ENCODE measurements around the gene UCP2. TPM values are rescaled to one million over a fixed set of nuclear protein-coding genes. Genes with fewer than 3 reads are reported as not detected.
A peak's percentile ranks its signal among the peaks of the same experiment; 100 is the strongest.

Gene UCP2
- total and polyA plus RNA-seq, 2 donors = 31.4 to 119 TPM

DNA sequence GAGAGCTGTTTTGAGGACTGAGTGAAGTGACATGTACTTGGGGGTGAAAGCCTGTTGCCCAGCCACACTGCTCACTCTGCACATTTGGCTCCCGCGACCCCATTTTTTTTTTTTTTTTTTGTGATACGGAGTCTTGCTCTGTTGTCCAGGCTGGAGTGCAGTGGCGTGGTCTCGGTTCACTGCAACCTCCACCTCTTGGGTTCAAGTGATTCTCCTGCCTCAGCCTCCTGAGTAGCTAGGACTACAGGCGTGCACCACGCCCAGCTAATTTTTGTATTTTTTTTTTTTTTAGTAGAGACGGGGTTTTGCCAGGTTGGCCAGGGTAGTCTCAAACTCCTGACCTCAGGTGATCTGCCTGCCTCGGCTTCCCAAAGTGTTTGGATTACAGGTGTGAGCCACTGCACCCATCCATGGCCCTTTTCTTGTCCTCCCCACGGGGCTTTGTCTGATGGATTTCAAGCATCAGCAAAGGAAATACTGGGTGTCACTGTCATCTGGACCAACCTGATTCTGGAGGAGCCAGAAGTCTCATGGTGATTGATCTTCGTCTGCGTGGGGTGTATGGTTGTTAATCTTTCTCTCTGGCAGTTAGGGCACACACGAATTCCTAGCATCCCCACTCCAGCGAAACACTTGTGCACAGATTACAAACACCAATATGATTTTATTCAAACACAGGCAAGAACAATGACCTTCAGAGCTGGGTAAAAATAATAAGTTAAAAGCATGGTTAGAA, 29.6 kb upstream of the UCP2 start:
- DNase-seq (ENCODE audit: low read depth in 6 of 9, low spot score in 9 of 9) = no peak
- 97% methylated on average over 14 of the region's 14 CpGs for WGBS
- Histone ChIP-seq H3K4me1 (ENCODE audit: control insufficient read depth in 2 of 2, insufficient read depth in 2 of 2, low read length in 2 of 2) (peaks cover 5 to 36% of the 10 kb centered on the region in 2 donors), H3K36me3 (ENCODE audit: control insufficient read depth in 2 of 2, insufficient read depth in 2 of 2, low read length in 1 of 2) (peaks cover 23 to 29% of the 10 kb centered on the region in 2 donors), H3K9me3 (ENCODE audit: control insufficient read depth in 2 of 2, insufficient read depth in 1 of 2, low read length in 1 of 2) (no peaks in the 10 kb centered on the region), H3K4me3 (ENCODE audit: low read length in 2 of 2) (no peak overlapping the region), H3K27ac (ENCODE audit: low read depth in 1 of 2, low read length in 1 of 2) (peak overlapping the region in 1 of 2 donors; percentile 50), H3K27me3 (ENCODE audit: control insufficient read depth in 2 of 2, insufficient read depth in 1 of 2, low read length in 1 of 2) (no peaks in the 10 kb centered on the region)

DNA sequence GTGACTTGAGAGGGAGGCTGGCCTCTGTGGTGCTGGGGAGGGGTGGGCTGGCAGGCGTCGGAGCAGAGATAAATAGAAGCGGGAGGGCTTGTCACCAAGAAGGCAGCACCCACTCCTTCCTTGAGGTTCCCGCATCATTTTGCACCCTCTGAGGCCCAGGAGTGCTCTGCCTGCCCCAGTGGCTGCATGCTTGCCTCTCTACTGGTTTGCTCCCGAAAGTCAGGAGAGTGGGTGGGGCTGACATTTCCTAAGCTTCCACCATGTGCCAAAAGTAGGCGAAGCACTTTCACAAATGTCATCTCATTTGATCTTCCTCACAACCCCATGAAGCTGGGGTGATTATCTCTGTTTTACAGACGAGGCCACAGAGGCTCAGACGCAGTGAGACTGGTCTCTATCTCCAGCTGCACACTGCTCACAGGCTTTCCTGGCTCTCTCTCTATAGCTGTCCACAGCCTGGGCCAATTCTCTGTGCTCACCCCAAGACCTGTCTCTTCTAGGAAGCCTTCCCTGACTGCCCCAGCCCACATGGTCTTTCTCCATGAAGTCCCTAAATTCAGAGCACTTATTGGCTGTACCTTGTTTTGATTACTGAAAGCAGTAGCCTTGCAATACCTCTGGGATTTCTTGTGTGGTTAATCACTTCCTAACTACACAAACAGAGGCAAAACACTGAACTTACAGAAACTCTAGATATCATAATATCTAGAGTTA, 28.9 kb upstream of the UCP2 start:
- Histone ChIP-seq H3K4me3 (ENCODE audit: low read length in 2 of 2) (no peak overlapping the region), H3K36me3 (ENCODE audit: control insufficient read depth in 2 of 2, insufficient read depth in 2 of 2, low read length in 1 of 2) (peaks cover 20 to 25% of the 10 kb centered on the region in 2 donors), H3K4me1 (ENCODE audit: control insufficient read depth in 2 of 2, insufficient read depth in 2 of 2, low read length in 2 of 2) (peaks cover 5 to 39% of the 10 kb centered on the region in 2 donors), H3K27me3 (ENCODE audit: control insufficient read depth in 2 of 2, insufficient read depth in 1 of 2, low read length in 1 of 2) (no peaks in the 10 kb centered on the region), H3K9me3 (ENCODE audit: control insufficient read depth in 2 of 2, insufficient read depth in 1 of 2, low read length in 1 of 2) (no peaks in the 10 kb centered on the region), H3K27ac (ENCODE audit: low read depth in 1 of 2, low read length in 1 of 2) (peak overlapping the region in 1 of 2 donors; percentile 50)
- WGBS = 90% methylated on average over 8 of the region's 8 CpGs
- DNase-seq (ENCODE audit: low read depth in 6 of 9, low spot score in 9 of 9) = no peak

DNA sequence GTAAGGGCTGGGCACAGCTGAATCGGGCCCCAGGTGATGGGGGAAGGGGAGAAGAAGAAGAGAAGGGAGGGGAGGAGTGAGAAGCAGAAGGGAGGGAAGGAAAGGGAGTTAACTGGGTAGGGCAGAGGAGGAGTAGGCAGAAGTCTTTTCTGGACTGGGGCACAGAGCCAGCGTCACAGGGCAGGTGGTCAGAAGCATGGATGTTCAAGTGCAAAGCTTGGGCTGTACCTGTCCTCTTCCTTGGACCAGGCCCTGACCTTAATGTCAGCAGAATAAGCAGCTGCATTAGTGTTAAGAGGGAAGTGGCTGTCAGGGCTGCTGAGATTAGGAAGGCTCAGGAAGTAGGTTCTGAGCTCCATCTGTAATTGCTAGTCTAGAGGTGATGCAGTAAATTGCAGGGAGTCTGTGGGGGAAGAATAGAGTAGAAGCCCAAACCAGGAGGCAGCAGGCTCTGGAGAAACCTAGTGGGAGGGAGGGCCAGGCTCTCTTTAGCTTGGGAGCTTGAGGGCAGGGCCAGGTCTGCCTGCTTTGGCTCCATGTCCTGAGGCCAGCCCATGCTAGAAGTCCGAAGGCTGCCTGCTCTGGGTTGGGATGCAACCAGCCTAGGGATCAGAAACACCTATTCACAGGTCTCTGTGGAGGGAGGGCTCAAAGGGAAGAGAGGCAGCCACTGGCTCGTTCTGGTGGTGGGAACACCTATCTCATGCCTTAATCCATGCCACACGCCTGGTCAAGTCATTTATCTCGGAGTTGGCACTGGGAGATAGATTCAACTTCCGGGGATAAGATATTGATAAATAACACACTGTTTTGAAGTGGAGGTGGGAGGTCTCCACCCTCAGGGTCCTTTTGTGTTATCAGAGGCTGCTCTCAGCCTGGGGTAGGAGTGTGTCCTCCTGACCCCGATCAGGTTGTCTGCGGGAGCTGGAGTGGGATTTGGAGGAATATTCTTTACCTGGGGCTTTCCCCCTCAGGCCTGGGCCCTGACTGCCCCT, 28.0 kb upstream of the UCP2 start:
- peaks cover 6 to 47% of the 10 kb centered on the region in 2 donors for H3K4me1 ChIP-seq (ENCODE audit: control insufficient read depth in 2 of 2, insufficient read depth in 2 of 2, low read length in 2 of 2)
- peaks cover 16 to 24% of the 10 kb centered on the region in 2 donors for H3K36me3 ChIP-seq (ENCODE audit: control insufficient read depth in 2 of 2, insufficient read depth in 2 of 2, low read length in 1 of 2)
- H3K4me3 ChIP-seq (ENCODE audit: low read length in 2 of 2) = no peak overlapping the region
- H3K27ac ChIP-seq (ENCODE audit: low read depth in 1 of 2, low read length in 1 of 2) = no peak overlapping the region
- DNase-seq (ENCODE audit: low read depth in 6 of 9, low spot score in 9 of 9) = no peak
- no peaks in the 10 kb centered on the region for H3K9me3 ChIP-seq (ENCODE audit: control insufficient read depth in 2 of 2, insufficient read depth in 1 of 2, low read length in 1 of 2)
- H3K27me3 ChIP-seq (ENCODE audit: control insufficient read depth in 2 of 2, insufficient read depth in 1 of 2, low read length in 1 of 2) = no peaks in the 10 kb centered on the region
- 97% methylated on average over 9 of the region's 9 CpGs for WGBS

DNA sequence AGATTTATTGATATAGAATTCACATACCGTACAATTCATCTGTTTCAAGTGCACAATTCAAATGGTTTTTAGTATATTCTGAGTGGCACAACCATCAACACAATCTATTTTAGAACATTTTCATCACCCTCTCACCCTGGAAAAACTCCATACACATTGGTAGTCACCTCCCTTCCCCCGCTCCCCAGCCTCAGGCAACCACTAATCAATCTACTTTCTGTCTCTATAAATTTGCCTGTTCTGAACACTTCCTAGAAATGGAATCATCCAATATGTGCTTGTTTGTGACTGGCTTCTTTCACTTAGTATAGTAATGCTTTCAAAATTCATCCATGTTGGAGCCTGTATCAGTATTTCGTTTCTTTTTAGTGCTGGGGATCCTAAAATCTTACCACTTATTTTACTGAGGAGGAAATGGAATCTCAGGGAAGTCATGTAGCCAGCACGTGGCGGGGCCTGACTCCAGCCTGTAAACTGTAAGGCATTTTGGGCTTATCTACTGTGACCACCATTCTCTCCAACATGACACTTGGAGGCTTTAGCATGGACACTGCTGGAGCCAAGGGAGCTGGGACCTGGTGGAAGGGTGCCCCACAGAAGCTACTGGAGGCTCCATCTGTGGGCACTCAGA, 27.1 kb upstream of the UCP2 start:
- WGBS = 94% methylated on average over 5 of the region's 5 CpGs
- no peak overlapping the region for H3K27ac ChIP-seq (ENCODE audit: low read depth in 1 of 2, low read length in 1 of 2)
- H3K4me3 ChIP-seq (ENCODE audit: low read length in 2 of 2) = no peak overlapping the region
- peaks cover 10 to 51% of the 10 kb centered on the region in 2 donors for H3K4me1 ChIP-seq (ENCODE audit: control insufficient read depth in 2 of 2, insufficient read depth in 2 of 2, low read length in 2 of 2)
- DNase-seq (ENCODE audit: low read depth in 6 of 9, low spot score in 9 of 9) = no peak
- H3K27me3 ChIP-seq (ENCODE audit: control insufficient read depth in 2 of 2, insufficient read depth in 1 of 2, low read length in 1 of 2) = no peaks in the 10 kb centered on the region
- H3K36me3 ChIP-seq (ENCODE audit: control insufficient read depth in 2 of 2, insufficient read depth in 2 of 2, low read length in 1 of 2) = peaks cover 15 to 24% of the 10 kb centered on the region in 2 donors
- no peaks in the 10 kb centered on the region for H3K9me3 ChIP-seq (ENCODE audit: control insufficient read depth in 2 of 2, insufficient read depth in 1 of 2, low read length in 1 of 2)

DNA sequence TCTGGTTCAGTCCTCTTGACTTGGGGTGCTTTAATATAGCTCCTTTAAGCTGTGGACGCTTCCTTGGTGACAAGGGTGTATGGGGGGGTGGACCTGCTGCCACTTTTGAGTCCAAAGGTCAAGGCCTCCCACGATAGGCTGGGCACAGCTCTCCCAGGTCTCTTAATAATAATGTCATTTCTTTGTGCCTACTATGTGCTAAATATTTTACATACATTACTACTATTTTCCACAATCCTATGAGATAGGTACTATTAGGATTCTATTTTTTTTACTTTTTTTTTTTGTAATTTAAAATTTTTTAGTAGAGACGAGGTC, 26.5 kb upstream of the UCP2 start:
- peaks cover 12 to 52% of the 10 kb centered on the region in 2 donors for H3K4me1 ChIP-seq (ENCODE audit: control insufficient read depth in 2 of 2, insufficient read depth in 2 of 2, low read length in 2 of 2)
- H3K27ac ChIP-seq (ENCODE audit: low read depth in 1 of 2, low read length in 1 of 2) = no peak overlapping the region
- no peak for DNase-seq (ENCODE audit: low read depth in 6 of 9, low spot score in 9 of 9)
- peaks cover 14 to 26% of the 10 kb centered on the region in 2 donors for H3K36me3 ChIP-seq (ENCODE audit: control insufficient read depth in 2 of 2, insufficient read depth in 2 of 2, low read length in 1 of 2)
- no peak overlapping the region for H3K4me3 ChIP-seq (ENCODE audit: low read length in 2 of 2)
- H3K27me3 ChIP-seq (ENCODE audit: control insufficient read depth in 2 of 2, insufficient read depth in 1 of 2, low read length in 1 of 2) = no peaks in the 10 kb centered on the region
- WGBS = 98% methylated on average over 3 of the region's 3 CpGs
- no peaks in the 10 kb centered on the region for H3K9me3 ChIP-seq (ENCODE audit: control insufficient read depth in 2 of 2, insufficient read depth in 1 of 2, low read length in 1 of 2)

DNA sequence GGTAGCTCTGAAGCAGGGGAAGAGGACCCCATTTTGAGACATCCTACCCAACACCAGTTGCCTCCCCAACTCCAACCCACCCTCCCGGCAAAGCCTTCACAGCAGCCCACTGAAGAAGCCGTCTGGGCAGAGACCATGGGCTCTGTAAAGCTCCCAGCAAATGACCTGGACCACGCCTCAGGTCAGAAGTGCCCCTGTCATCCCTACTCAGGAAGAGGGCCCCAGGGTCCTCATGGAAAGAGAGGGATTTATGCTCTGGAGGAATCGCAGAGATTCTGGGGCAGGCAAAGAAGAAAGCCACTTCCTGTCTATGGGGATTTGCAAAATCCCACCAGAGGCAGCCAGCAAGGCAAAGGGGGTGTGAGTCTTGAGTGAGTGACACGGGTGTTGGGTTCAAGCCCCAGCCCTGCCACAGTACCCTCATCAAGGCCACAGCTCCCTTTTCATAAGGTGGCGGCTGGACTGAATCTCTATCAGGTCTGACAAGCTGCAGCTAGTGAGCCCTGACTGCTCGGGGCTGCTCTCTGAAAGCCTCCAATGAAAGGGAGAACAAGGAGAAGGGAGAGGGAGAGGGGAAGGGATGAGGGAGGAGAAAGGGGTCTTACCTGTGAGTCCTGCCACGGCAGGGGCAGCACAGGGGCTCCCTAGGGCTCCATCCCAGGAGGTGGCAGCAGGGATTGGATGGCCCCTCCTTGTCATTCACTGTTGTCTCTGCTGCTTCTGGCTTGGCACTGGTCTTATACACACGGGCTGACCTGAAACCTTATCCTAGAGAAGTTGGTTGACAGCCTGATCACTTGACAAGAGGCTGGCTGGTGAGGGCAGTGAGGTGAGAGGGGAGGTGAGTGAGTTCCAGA, 26.0 kb upstream of the UCP2 start, which contains the start of gene UCP3:
TSS of gene UCP3 (minus strand) at position 713 of the 857 bp plus-strand sequence. CDS start 2,043 bp downstream, outside the sequence.
- DNase-seq (ENCODE audit: low read depth in 6 of 9, low spot score in 9 of 9) = no peak
- Histone ChIP-seq H3K27ac (ENCODE audit: low read depth in 1 of 2, low read length in 1 of 2) (no peak within 1 kb of the TSS), H3K36me3 (ENCODE audit: control insufficient read depth in 2 of 2, insufficient read depth in 2 of 2, low read length in 1 of 2) (peaks cover 18 to 26% of the 10 kb centered on the region in 2 donors), H3K4me3 (ENCODE audit: low read length in 2 of 2) (no peak within 1 kb of the TSS), H3K27me3 (ENCODE audit: control insufficient read depth in 2 of 2, insufficient read depth in 1 of 2, low read length in 1 of 2) (no peaks in the 10 kb centered on the region), H3K9me3 (ENCODE audit: control insufficient read depth in 2 of 2, insufficient read depth in 1 of 2, low read length in 1 of 2) (no peaks in the 10 kb centered on the region), H3K4me1 (ENCODE audit: control insufficient read depth in 2 of 2, insufficient read depth in 2 of 2, low read length in 2 of 2) (peaks cover 12 to 55% of the 10 kb centered on the region in 2 donors)
- 82% methylated on average over 9 of the region's 9 CpGs for WGBS

DNA sequence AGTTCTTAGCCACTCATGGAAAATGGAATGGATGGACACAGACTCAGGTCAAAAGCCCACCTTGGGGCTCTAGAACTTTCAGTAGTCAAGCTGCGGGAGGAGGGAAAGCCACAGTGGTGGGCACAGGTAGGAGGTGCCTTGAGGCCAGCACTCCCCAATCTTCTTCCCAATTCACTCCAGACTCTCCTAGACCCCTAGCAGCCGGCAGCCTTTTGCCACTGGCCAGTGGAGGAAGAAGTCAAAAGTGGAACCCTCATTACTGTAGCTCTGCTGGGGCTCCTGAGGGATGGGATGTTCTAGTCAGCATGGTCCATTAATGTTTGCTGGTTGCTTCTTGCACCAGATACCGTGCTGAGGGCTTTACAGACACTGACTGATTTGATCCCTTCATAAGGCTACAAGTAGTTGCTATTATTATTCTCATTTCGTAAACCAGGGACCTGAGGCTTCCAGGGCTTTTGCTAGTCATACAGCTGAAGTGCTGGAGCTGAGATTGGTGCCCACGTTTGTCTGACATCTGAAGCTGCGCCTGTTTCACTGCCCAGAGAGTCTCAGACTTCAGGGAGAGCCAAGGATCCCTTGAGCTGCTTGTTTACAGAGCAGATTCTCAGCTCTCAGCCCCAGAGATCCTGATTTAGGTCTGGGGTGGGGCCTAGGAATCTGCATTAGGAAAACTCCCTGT, 25.2 kb upstream of the UCP2 start:
- Histone ChIP-seq H3K27ac (ENCODE audit: low read depth in 1 of 2, low read length in 1 of 2) (no peak overlapping the region), H3K4me1 (ENCODE audit: control insufficient read depth in 2 of 2, insufficient read depth in 2 of 2, low read length in 2 of 2) (peaks cover 12 to 55% of the 10 kb centered on the region in 2 donors), H3K27me3 (ENCODE audit: control insufficient read depth in 2 of 2, insufficient read depth in 1 of 2, low read length in 1 of 2) (no peaks in the 10 kb centered on the region), H3K4me3 (ENCODE audit: low read length in 2 of 2) (no peak overlapping the region), H3K36me3 (ENCODE audit: control insufficient read depth in 2 of 2, insufficient read depth in 2 of 2, low read length in 1 of 2) (peaks cover 18 to 28% of the 10 kb centered on the region in 2 donors), H3K9me3 (ENCODE audit: control insufficient read depth in 2 of 2, insufficient read depth in 1 of 2, low read length in 1 of 2) (no peaks in the 10 kb centered on the region)
- DNase-seq (ENCODE audit: low read depth in 6 of 9, low spot score in 9 of 9) = no peak
- 96% methylated on average over 6 of the region's 6 CpGs for WGBS

Measured in thymus (tissue), 11 donors.